Colonic mucosa (tissue), 4 donors: ENCODE data around the gene FAM181A. TPM values are rescaled to one million over a fixed set of nuclear protein-coding genes. Genes with fewer than 3 reads are reported as not detected.

Source experiments
- DNase-seq: peaks from one replicate; pipeline ENCODE4 v3.0.0-alpha.2; 2020
- H3K27ac ChIP-seq: fragments of 200-600 bp; one replicate; pipeline ENCODE4 v1.8.0; 2021
- H3K27me3 ChIP-seq: fragments of 200-600 bp; one replicate; pipeline ENCODE4 v1.8.0; 2021
- H3K36me3 ChIP-seq: fragments of 200-600 bp; one replicate; pipeline ENCODE4 v1.8.0; 2021
- H3K4me1 ChIP-seq: fragments of 200-600 bp; one replicate; pipeline ENCODE4 v1.8.0; 2021; ENCODE audit warnings: mild to moderate bottlenecking
- H3K4me3 ChIP-seq: fragments of 200-600 bp; one replicate; pipeline ENCODE4 v1.8.0; 2021
- H3K9ac ChIP-seq, 2 donors: one replicate each; pipeline ENCODE4 v1.7.0; 2013; ENCODE audit warnings: control low read depth in 2 of 2, low read depth in 2 of 2, low read length in 2 of 2
- H3K9me3 ChIP-seq: fragments of 200-600 bp; one replicate; pipeline ENCODE4 v1.8.0; 2021
- intact Hi-C: fragments of 100-400 bp; cut with DNase I; formaldehyde crosslinking; loops from one replicate; pipeline ENCODE4 v1.14.1; 2022
- total RNA-seq, 2 donors: library from RNA; stranded (reverse); fragmentation: NEBNext Ultra II Directional in 1 of 2; extraction: Animal tissue kit (Norgen Biotek cat#: 25700) in 1 of 2; gene quantifications; one replicate each; pipeline ENCODE4 v1.2.1, GENCODE V29; 2021
- TF ChIP-seq, protein P1 (sequence below): fragments of 200-600 bp; IDR thresholded peaks from one replicate; pipeline ENCODE4 v1.8.0; 2022; ENCODE audit warnings: antibody characterized with exemption, mild to moderate bottlenecking
- donor health status: healthy.
- donor health status: DM: no; HTN: no; CAD: no.
- donor health status: DM: no; HTN: no; CAD: no.

FAM181A gene
- total RNA-seq, 2 donors from 2014 or later: not detected

DNA sequence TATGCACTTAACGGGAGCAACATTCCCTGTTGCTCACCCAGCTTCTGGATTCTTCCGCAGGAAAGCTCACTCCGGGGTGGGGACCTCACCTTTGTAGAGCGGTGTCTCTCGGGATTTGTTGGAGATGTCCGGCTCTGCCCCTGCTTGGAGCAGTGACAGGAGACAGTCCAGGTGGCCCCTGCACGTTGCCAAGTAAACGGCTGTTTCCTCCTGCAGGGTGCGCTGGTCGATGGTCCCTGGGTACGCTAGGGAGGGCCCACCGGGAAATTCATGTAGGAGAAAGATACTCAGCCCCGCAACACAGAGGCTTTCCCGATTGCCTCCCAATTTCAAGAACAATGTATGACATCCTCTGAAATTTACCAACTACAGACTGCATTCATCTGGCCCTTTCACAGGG lies 26.1 kb downstream of the FAM181A start:
- TF ChIP-seq, protein P1, sequence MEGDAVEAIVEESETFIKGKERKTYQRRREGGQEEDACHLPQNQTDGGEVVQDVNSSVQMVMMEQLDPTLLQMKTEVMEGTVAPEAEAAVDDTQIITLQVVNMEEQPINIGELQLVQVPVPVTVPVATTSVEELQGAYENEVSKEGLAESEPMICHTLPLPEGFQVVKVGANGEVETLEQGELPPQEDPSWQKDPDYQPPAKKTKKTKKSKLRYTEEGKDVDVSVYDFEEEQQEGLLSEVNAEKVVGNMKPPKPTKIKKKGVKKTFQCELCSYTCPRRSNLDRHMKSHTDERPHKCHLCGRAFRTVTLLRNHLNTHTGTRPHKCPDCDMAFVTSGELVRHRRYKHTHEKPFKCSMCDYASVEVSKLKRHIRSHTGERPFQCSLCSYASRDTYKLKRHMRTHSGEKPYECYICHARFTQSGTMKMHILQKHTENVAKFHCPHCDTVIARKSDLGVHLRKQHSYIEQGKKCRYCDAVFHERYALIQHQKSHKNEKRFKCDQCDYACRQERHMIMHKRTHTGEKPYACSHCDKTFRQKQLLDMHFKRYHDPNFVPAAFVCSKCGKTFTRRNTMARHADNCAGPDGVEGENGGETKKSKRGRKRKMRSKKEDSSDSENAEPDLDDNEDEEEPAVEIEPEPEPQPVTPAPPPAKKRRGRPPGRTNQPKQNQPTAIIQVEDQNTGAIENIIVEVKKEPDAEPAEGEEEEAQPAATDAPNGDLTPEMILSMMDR: no peak
- H3K27ac ChIP-seq: no peak overlapping the region
- H3K27me3 ChIP-seq: no peaks in the 10 kb centered on the region
- no peak for DNase-seq
- H3K9ac ChIP-seq: peak overlapping the region in 1 of 2 donors; percentile 1
- H3K4me1 ChIP-seq: no peaks in the 10 kb centered on the region
- no peaks in the 10 kb centered on the region for H3K36me3 ChIP-seq
- no peak overlapping the region for H3K4me3 ChIP-seq
- H3K9me3 ChIP-seq: no peaks in the 10 kb centered on the region
- intact Hi-C loops: no loop called here

DNA sequence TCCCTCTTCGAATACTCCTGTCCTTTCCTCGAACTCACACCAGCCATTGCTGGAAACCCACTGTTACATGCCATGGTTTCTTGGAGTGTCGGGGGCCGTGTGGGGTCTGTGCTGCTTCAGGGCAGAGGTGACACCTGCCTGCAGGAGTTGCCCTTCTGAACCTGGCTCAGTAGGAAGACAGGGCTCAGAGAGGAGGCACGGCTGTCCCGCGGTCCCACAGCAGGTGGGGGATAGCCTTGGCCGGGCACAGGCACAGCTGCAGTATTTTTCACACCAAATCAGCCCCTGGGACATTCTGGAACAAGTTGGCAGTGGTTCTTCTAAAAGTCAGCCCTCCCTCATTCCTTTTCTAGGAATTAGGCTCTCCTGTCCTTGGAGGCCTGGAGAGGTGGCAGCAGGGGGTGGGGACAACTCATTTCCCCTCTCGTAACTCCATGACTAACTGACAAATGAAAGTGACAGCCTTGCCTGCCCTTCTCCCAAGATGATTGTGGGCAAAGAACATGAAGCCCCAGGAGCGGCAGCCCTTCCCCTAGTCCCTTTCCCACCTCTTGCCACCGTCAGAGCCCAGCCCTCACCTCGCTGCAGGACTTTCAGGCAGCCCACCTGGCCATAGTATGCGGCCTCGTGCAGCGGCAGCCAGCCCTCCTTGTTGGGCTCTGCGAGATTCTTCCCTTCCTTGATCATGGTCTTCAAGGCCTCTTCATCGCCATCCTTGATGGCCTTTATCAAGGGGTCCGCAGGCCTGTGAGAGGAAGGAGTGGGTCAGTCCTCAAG lies 26.8 kb downstream of the FAM181A start:
- peak overlapping the region; percentile 8 to 43 for H3K9ac ChIP-seq
- no peaks in the 10 kb centered on the region for H3K36me3 ChIP-seq
- intact Hi-C loops: no loop called here
- no peak overlapping the region for H3K27ac ChIP-seq
- TF ChIP-seq, protein P1: no peak
- H3K9me3 ChIP-seq: no peaks in the 10 kb centered on the region
- no peak overlapping the region for H3K4me3 ChIP-seq
- H3K27me3 ChIP-seq: no peaks in the 10 kb centered on the region
- no peak for DNase-seq
- no peaks in the 10 kb centered on the region for H3K4me1 ChIP-seq

DNA sequence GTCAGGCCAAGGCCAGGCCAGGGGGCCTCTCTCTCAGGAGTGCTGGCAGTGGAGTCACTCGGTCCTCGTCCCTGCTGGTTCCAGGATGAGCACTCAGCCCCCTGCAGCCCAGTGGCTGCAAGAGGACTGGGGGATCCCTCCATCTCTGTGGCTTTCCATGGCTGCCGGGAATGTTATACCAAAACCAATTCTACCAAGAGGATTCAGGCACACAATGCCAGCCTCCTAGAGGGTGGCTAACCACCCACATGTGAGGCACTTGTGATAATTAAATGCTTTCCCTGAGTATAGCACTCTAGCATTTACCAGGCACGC lies 27.3 kb downstream of the FAM181A start:
- no peak for DNase-seq
- Histone ChIP-seq H3K4me1 (no peaks in the 10 kb centered on the region), H3K9ac (peak overlapping the region; percentile 8 to 43), H3K4me3 (no peak overlapping the region), H3K9me3 (no peaks in the 10 kb centered on the region), H3K36me3 (no peaks in the 10 kb centered on the region), H3K27me3 (no peaks in the 10 kb centered on the region), H3K27ac (no peak overlapping the region)
- intact Hi-C loops: no loop called here
- TF ChIP-seq, protein P1: no peak

DNA sequence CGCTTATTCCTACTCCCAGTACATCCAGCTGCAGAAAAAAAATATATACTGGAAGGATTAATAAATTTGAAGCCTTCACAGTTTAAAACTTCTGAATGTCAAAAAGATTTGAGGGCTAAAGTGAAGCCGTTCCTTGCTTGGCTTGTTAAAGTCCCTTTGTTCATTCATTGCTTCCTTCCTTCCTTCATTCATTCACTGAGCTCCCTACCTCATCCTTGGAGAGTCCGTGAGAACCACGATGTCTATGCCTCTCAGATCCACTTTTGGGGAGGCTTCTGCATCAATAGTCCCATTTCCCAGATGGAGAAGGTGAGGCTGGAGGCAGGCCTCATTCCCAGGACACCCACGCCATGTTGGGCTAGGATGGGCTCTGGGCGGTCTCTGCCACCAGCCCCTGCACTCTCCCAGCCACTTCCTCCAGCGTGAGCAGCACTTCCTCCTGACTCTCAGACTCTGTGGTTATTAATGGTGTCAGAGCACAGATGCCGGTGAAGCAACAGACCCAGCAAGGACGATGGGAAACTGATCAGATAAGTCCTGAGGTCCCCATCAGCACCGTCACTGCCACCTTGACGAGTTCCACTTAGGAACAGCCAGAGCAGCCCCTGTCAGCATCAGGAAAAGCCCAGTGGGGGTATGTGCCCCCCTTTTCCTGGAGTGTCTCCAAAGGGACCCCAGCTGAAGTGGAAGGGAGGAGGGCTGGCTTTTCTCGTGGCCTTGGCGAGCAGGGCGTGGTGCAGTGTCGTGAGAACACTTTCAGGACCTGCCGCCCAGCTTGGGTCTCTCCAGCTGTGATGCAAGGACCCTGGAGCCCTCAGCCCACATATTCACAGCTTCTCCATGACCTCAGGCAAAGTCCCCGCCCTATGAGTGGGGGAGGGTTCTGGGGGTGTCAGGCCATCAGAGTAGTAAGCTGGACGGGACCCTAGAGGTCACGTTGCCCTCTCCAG lies 28.0 kb downstream of the FAM181A start:
- H3K4me3 ChIP-seq: no peak overlapping the region
- H3K4me1 ChIP-seq: no peaks in the 10 kb centered on the region
- H3K9me3 ChIP-seq: no peaks in the 10 kb centered on the region
- no peaks in the 10 kb centered on the region for H3K36me3 ChIP-seq
- H3K9ac ChIP-seq: peak overlapping the region; percentile 48 to 54
- intact Hi-C loops: no loop called here
- H3K27me3 ChIP-seq: no peaks in the 10 kb centered on the region
- DNase-seq: no peak
- TF ChIP-seq, protein P1: no peak
- peak overlapping the region; percentile 60 for H3K27ac ChIP-seq

DNA sequence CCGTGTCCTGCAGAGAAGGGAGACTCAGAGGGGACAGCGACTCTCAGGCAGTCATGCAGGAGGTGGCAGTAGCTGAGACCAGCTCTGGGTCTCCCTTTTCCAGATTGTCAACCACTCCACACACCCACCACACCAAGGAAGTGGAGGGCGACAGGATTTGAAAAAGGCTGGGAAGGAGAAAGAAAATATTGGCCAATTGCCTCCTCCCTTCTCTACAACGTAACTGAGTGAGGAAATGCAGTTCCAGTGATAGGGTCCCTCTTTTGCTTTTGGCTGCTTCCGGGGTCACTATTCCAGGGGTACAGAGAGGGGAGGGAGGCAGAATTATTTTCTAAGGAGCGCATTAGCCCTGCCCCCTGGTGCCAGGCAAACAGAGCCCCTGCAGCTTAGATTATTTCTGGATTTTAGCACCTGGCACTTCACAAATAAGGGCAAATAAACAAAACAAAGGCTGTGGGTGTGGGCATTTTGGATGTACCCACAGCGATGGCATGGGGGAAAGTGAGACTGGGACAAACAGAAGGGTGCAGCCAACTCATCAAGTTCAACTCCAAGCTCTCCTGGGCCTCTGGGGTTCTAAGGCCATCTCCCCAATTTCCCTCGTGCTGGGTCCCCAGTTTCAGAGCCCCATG lies 28.8 kb downstream of the FAM181A start:
- no peaks in the 10 kb centered on the region for H3K4me1 ChIP-seq
- DNase-seq: no peak
- no peaks in the 10 kb centered on the region for H3K36me3 ChIP-seq
- H3K9ac ChIP-seq: peak overlapping the region; percentile 48 to 54
- peak overlapping the region; percentile 60 for H3K27ac ChIP-seq
- H3K27me3 ChIP-seq: no peaks in the 10 kb centered on the region
- intact Hi-C loops: no loop called here
- TF ChIP-seq, protein P1: no peak
- no peak overlapping the region for H3K4me3 ChIP-seq
- no peaks in the 10 kb centered on the region for H3K9me3 ChIP-seq
